Measurements from ENCODE around the gene E2F7. TPM values are rescaled to one million over a fixed set of nuclear protein-coding genes. Genes with fewer than 3 reads are reported as not detected.

The E2F7 gene
- total and polyA plus RNA-seq, 2 donors (not counting 3 experiments of a cell fraction or from before 2014, with no cell fraction given) = 4.7 to 19.8 TPM

DNA sequence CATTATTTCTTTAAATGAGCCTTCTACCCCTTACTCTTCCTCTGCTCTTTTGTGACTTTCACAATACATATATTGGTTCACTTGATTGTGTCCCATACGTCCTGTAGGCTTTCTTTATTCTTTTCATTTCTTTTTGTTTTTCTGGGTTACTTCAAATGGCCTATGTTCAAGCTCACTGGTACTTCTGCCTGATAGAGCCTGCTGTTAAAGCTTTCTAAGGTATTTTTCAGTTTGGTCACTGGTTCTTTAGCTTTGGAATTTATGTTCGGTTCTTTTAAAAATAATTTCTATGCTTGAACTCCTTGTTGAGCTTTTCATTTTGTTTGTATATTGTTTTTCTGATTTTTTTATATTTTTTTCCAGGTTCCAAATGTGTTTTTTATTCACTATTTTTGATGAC is 81.9 kb downstream of the E2F7 start:
- Histone ChIP-seq H3K9me1 (replicated peaks; ENCODE audit: control insufficient read depth, extremely low read depth, insufficient read depth, low read length) (no peaks in the 10 kb centered on the region), H3K79me2 (ENCODE audit: control insufficient read depth, insufficient read depth, low read length) (no peaks in the 10 kb centered on the region), H2AFZ (ENCODE audit: low read depth, low read length) (no peak overlapping the region), H3K4me2 (ENCODE audit: insufficient read depth, low read length) (no peak overlapping the region), H4K20me1 (replicated peaks; ENCODE audit: control insufficient read depth, extremely low read depth, insufficient read depth, low read length) (no peaks in the 10 kb centered on the region), H3K4me1 (ENCODE audit: control insufficient read depth, extremely low read depth, insufficient read depth, low read length) (no peaks in the 10 kb centered on the region), H3K9me3 (replicated peaks; ENCODE audit: control insufficient read depth, insufficient read depth, low read length) (no peaks in the 10 kb centered on the region), H3K36me3 (ENCODE audit: control insufficient read depth in 2 of 2, extremely low read depth in 1 of 2, insufficient read depth in 2 of 2, low read length in 2 of 2) (no peaks in the 10 kb centered on the region), H3K27ac (ENCODE audit: insufficient read depth, low read depth, low read length) (no peak overlapping the region), H3K27me3 (ENCODE audit: control insufficient read depth in 2 of 2, insufficient read depth in 2 of 2, low read length in 2 of 2) (peaks cover 0 to 2% of the 10 kb centered on the region in 2 experiments), H3K4me3 (replicated peaks in 1 of 3; ENCODE audit: insufficient read depth in 1 of 3, low read depth in 1 of 3, low read length in 3 of 3) (no peak overlapping the region), H3K9ac (replicated peaks; ENCODE audit: extremely low read depth, insufficient read depth, low read length) (no peak overlapping the region)
- TF ChIP-seq GATA2 (IDR thresholded peaks at IDR 0.05; ENCODE audit: insufficient read depth, insufficient read length, low read depth, low read length) (no peak), MAX (IDR thresholded peaks at IDR 0.05; ENCODE audit: insufficient read depth, insufficient read length) (no peak), CTCF (IDR thresholded peaks at IDR 0.05; ENCODE audit: extremely low read depth in 1 of 2, insufficient read depth in 1 of 2, low read depth in 1 of 2, low read length in 2 of 2) (no peak), EZH2 (IDR thresholded peaks at IDR 0.05; ENCODE audit: borderline replicate concordance, low read depth, low read length, severe bottlenecking) (no peak), POLR2A (IDR thresholded peaks at IDR 0.05; ENCODE audit: low read depth, low read length) (no peak), MYC (IDR thresholded peaks at IDR 0.05; ENCODE audit: low read depth, low read length) (no peak), FOS (IDR thresholded peaks at IDR 0.05; ENCODE audit: borderline replicate concordance, insufficient read depth, low read length) (no peak), POLR2AphosphoS5 (IDR thresholded peaks at IDR 0.05; ENCODE audit: insufficient read depth, low read depth, low read length) (no peak), JUN (IDR thresholded peaks at IDR 0.05; ENCODE audit: borderline replicate concordance, insufficient read depth, insufficient read length, low read depth) (no peak)
- POLR2A ChIA-PET = no interaction called here
- intact Hi-C loops (cut with micrococcal nuclease) (no loop called here), dilution Hi-C loops (cut with MboI; ENCODE audit: extremely low pct_ligation_motif_present, low sequenced_read_pairs) (no loop called here)
- DNase-seq (ENCODE audit: low read depth, low spot score) (no peak), FAIRE-seq (no peak)
- CTCF ChIA-PET = interaction anchor here (0.6 to 1.5 kb wide), 3 partner anchors 9 to 28 kb away, joined by 3 to 7 read pairs (median 5); no protein-coding TSS in a partner anchor
- BruUV-seq (replicated peaks) = no TSS peak
